HG03103 (cell line): ENCODE data around the gene HK2.
"Not testable (repeated sequence)": the region's sequence is repeated elsewhere in the genome, so short reads cannot be mapped to it uniquely, and the experiment has no call there.

Source experiments
- ATAC-seq: cut with Tn5 transposase; IDR thresholded peaks from one replicate; pipeline ENCODE4 v1.9.1; 2021; ENCODE audit warnings: low read depth; ENCODE audit not compliant: unreplicated experiment

Gene HK2

DNA sequence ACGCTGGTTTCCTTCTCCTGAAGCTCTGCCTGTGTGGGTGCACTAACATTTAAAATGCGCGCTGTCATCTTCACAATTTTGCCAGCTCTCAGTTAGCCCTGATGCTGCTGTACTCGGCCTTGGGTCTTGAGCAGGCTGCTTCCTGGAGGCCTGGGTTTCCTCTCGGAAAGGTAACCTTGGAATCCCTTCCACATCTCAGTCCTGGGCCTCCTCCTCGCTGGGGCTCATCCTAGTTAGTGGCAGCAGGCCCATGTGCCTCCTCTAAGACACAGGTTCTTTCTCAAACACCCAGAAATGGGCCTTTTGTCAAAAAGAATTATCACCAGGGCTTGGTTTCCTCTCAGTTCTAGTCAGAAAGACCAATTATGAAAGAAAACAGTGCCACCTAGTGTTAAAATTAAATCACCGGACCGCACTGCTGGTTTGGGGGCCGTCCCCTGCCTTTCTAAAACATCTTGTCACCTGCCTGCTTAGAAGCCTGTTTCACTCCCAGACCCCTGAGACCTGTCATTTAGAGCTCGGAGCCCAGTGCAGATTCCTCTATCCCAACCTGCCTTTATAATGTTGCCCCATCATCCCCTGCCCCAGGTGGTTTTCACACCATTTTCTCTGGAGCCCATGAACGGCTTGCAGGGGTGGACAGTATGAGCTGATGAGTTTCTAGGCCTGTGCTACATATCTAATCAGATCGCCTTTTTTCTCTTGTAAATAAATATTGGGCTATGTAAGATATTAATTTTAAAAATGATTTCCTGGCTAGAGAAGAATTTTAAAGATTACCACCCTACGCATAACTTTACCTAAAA, 42.4 kb downstream of the HK2 start:
- ATAC-seq = no peak

DNA sequence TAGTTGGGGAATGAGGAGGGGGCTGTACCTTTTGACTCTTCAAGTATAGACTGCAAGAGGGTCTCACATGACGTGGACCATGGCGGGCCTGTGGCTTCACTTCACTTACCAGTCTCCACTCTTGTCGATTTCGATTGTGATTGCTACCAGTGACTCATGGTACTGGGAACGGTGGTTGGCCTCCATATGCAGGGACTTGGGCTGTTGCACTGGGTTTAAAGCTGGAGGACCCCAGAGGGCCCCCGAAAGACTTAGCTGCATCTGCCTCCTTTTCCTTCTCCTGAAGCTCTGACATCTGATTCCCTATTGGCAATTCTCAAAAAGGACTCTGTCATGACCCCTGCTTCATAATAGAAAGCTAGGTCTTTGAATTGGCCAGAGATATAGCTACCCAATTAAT, 43.4 kb downstream of the HK2 start:
- no peak for ATAC-seq

DNA sequence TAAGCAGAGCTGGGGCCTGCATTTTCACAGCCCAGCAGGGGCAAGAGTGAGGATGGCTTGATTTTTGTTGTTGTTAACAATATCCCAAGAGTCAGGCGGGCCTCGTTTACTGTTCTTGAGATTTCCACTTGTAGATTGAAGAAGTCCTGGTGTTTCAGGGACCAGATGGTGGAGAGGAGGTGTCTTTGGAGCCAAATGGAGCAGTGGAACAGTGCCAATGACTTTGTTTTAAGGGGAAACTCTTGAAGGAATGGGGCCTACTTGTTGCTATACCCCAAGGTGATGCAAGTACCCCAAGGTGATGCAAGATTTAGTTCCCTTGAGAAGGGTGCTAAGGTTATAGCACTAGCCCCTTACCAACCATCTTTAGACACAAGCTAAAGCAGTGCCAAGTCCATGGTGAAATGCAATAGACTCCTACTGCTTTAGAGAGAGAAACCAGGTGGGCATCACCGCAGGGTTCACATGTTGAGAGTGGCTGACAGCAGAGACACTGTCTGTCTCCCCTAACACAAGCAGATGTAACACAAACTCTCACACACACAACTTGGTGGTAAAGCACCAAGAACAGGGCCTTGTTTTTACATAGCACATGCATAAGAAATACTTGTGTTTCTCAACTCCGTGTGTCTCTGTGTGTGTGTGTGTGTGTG, 44.0 kb downstream of the HK2 start:
- no peak for ATAC-seq

DNA sequence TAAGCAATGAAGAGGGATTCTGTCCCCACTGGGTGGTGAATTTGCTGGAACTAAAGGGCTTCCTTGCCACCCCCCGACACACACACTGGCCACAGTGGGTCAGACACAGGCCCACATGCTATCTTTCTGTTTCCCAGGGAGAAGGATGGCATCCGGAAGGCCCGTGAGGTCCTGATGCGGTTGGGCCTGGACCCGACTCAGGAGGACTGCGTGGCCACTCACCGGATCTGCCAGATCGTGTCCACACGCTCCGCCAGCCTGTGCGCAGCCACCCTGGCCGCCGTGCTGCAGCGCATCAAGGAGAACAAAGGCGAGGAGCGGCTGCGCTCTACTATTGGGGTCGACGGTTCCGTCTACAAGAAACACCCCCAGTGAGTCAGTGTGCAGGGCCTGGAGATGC, 44.6 kb downstream of the HK2 start:
- no peak for ATAC-seq

DNA sequence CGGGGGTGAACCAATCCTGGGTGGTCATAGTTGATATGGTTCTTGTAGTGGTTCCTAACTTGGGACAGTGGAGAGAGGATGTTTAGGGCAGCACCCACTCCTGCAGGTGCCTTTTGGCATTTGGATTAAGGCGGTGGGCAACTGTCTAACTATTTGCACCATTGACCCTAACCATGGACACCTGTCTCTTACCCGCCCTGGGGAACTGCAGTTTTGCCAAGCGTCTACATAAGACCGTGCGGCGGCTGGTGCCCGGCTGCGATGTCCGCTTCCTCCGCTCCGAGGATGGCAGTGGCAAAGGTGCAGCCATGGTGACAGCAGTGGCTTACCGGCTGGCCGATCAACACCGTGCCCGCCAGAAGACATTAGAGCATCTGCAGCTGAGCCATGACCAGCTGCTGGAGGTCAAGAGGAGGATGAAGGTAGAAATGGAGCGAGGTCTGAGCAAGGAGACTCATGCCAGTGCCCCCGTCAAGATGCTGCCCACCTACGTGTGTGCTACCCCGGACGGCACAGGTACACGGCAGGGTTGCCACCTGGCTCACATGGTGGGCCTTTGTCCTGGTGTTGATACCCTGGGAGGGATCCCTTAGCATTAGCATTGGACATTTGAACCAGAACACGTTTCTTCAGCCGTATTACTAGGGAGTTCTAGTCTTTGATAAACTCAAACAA, 46.3 kb downstream of the HK2 start:
- no peak for ATAC-seq

DNA sequence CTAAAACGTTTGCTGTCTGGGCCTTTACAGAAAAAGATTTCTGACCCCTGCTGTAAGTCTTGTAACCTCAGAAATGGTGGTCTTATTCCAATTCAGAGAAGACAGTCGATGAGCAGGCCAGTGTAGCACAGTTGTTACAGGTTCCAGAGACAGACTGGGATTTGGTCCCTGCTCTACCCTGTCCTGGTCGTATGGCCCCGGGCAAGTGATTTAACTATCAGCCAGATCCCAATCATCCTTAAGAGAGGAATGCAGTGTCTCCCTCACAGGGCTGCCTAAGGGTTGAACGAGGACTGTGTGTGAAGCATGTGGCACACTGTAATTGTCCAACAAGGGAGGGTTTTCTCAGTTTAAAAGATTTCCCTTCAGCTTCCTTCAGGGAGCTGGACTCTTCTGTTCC, 47.2 kb downstream of the HK2 start:
- ATAC-seq = no peak

DNA sequence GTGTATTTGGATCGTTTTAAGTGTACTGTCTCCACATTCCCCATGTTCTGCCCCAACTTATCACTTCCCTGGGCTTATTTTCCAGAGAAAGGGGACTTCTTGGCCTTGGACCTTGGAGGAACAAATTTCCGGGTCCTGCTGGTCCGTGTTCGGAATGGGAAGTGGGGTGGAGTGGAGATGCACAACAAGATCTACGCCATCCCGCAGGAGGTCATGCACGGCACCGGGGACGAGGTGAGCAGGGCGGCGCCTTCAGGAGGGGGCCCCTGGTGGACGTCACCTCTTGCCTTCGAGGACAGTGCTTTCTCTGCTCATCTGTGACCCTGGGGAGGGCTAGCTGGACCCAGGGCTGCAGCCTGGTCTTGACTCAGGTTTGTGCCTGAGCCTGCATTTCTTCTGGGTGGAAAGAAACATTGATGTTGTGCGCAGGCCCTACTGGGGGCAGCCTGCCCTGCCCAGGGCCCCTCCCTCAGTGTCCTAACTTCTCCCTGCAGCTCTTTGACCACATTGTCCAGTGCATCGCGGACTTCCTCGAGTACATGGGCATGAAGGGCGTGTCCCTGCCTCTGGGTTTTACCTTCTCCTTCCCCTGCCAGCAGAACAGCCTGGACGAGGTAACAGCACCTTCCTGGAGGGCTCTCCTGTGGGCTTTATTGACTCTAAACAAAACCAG, 47.8 kb downstream of the HK2 start:
- no peak for ATAC-seq

DNA sequence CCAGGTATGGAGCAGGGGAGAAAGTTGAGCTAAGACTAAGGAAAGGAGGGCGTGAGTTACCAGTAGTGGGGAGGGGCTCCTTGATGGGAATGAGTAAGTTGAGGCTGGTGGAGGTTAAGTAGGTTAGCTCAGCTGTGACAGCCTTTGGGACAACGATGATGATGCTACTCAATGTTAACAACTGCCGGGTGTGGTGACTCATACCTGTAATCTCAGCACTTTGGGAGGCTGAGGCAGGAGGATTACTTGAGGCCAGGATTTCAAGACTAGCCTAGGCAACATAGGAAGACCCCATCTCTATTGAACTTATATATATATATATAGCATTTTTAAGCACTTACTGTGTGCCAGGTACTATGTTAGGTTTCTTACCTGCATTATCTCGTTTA, 48.4 kb downstream of the HK2 start:
- no peak for ATAC-seq

DNA sequence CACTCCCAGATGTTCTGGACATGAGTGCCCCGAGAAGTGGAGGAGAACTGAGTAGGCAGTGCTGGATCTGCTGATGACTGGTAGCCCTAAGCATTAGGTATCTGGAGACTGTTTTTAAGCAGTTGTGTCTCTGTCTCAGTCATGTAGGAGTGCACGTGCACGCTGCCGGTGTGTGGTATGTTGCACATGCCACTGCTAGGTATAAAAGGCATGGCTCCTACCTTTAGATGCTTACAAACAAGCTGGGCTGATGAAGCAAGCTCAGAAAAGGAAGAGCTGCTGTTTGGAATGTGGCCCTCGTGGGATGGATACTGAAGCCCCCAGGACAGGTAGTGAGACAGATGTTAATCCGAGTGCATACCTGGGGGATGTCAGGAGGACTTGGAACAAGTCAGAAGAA, 49.1 kb downstream of the HK2 start:
- no peak for ATAC-seq

DNA sequence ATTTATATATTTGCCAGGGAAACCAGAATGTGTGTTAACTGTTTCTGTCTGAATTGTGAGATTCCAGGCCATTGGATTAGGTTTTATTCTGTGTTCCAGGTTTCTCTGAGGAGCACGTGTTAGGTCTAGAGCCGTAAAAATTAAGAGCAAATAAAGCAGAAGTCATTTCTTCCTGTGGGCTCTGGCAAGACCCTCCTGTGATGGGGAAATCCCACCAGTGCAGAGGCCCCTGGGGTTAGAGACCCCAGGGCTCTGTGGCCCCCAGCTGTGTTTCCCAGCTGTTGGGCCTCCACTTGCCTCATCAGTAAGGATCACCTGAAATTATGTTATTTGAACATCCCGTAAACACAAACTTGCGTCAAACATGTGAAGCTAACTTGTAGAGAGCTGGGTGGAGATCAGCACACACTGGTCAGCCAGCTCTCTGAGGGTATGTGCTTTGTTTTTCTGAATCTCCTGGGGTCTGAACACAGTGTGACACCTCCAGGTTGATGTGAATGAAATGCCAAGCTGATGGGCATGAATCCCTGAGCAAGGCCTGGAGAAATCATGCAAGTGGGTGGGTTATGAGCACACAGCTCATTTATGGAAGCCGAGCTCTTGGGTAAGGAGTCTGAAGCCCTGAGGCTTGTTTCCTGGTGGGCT, 50.3 kb downstream of the HK2 start:
- no peak for ATAC-seq

DNA sequence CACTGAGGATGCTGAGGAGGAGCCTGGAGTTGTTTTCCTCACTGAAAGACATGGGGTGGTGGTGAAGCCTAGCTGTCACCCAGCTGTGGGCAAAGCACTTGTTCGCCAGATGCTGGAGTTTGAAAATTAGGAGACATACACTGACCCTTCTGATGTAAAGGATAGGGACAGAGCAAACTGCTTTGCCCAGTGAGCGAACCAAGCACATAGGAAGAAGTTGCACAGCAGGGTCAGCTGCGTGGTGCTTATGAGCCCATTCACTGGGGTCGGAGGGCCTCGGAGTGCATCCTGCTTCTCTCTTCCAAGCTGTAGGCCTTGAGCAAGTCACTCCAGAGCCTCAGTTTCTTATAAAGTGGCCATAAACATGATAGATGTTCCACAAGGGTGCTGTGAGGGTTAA, 50.9 kb downstream of the HK2 start:
- no peak for ATAC-seq

DNA sequence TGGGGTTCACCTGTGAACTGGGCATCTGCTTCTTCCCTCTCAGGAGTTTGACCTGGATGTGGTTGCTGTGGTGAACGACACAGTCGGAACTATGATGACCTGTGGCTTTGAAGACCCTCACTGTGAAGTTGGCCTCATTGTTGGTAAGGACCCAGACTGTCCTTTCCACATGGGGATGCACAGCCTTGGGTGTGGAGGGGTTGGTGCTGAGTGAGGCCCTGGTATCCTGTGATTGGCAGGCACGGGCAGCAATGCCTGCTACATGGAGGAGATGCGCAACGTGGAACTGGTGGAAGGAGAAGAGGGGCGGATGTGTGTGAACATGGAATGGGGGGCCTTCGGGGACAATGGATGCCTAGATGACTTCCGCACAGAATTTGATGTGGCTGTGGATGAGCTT, 52.3 kb downstream of the HK2 start:
- ATAC-seq = no peak

DNA sequence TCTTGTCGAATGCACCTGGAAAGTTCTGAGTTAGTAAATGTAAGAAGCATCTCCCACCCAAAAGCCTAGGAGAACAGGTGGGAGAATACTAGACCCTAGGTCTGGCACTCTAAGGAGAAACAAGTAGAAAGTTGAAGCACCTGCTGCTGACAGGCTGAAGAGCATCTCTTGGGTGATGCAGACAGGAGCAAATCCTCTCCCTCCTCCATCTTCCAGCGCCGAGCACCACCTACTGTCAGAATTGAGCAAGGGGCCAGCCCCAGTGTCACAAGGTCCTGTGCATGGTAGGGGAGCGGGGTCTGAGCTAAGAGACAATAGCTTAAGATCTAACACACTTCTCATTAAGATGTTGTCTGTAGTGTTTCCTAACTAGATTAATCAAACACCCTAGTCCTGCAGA, 52.9 kb downstream of the HK2 start:
- no peak for ATAC-seq

DNA sequence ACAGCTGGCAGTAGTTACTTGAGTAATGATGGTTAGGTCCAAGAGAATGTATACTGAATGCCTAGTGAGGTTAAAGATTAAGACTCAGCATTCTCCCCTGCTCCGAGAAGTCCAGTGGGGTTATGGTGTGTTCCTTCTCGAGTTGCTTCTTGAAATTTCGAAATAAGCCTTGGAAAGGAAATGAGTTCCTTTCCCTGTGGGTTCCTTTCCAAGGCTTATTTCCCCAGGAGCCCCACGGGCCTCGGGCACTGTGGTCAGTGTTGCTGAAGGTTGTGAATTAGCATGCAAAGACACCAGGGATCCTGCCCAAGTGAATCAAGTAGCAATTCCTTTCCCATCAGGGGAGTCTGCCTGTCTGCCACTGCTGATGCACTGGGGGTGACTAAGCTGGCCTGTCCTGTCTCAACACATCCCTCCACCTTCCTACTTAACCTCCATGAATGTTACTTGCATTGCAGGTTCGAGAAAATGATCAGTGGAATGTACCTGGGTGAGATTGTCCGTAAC, 53.6 kb downstream of the HK2 start:
- ATAC-seq = no peak

DNA sequence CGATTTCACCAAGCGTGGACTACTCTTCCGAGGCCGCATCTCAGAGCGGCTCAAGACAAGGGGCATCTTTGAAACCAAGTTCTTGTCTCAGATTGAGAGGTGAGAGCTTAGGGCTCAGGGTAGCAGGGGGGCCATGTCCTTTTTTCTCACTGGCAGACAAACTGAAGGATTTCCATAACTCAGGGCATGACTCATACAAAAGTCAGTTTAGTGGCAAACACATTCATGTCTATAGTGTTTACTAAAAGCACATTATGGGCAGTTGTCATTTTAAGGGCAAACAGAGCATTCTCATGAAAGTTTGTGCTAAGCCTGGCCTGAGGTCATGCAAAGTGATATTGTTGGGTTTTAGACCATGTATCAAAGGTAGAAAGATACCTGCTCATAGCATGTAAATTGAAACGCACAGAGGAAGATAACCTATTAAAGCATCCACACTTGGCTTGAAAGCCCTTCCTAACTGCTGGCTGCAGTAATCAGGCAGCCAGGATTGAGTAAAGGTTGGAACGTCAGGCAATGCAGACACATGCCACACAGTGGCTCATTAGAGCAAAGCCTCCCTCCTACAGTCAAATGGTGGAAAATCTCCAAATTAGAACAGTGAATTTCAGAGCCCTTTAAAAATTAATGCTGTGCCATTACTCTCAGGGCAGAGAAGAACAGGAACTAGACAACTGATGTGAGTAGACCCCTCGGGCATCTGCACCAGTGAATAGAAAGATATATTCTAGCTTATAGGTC, 54.2 kb downstream of the HK2 start:
- no peak for ATAC-seq

DNA sequence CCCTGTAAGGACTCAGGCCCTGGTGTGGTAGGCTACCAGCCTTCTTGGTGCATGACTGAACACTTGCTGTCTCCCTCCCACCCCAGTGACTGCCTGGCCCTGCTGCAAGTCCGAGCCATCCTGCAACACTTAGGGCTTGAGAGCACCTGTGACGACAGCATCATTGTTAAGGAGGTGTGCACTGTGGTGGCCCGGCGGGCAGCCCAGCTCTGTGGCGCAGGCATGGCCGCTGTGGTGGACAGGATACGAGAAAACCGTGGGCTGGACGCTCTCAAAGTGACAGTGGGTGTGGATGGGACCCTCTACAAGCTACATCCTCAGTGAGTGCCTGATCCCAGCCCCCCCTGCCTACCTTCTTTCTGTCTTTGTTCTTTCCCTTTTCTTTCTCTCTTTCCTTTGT, 55.2 kb downstream of the HK2 start:
- no peak for ATAC-seq

DNA sequence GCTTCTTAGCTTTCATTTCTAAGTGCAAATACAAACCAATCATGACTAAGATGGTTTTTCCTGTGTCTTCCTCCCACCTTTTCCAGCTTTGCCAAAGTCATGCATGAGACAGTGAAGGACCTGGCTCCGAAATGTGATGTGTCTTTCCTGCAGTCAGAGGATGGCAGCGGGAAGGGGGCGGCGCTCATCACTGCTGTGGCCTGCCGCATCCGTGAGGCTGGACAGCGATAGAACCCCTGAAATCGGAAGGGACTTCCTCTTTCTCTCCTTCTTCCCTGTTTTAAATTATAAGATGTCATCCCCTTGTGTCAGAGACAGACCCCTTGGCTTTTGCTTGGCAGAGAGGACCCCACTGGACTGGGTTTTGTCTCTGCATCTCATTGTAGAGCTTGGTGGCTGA, 56.8 kb downstream of the HK2 start:
- no peak for ATAC-seq

DNA sequence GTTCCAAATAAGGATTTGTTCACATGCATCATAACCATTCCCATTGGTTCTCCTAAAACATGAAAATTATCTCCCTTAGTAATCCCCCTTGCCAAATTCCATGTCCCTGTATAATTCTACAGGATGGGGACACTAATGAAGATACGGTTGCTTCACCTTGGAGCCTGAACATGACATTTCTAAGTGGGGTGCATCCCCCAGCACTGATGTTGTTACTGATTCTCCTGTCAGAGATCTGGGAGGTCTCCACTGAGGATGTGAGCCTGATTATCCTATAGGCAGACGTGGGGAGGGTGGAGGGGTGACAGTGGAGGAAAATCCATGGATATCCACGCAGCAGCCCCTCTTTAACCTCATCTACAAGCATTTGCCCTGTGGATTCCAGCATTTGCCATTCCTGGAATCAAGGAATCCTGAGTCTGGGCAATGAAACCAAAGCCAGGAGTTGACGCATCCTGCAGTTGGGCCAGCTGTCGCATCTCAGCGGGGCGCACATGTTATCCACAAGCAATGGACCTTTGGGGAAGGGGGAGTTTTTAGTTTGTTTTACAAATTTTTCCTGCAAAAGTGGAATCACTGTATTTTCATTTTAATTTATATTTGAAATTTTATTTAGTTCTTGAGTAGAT, 57.3 kb downstream of the HK2 start:
- no peak for ATAC-seq

DNA sequence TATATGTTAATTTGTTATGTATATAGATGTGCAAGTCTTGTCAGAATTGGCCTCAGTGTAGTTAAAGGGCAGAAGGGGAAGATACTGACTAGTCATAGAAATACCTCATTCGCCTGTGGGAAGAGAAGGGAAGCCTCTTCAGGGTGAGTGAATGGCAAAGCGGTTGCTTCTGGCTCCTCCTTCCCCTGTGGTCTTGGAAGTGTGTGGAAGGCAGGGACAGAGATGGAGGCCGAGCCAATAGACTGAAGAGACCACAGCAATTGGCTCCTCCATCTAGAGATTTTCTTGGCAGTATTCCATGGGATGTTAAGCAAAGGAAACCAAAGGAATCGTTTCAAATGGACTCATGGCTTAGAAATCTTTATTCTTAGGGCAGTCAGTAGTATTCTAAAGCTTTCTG, 57.9 kb downstream of the HK2 start:
- not testable (repeated sequence) for ATAC-seq

DNA sequence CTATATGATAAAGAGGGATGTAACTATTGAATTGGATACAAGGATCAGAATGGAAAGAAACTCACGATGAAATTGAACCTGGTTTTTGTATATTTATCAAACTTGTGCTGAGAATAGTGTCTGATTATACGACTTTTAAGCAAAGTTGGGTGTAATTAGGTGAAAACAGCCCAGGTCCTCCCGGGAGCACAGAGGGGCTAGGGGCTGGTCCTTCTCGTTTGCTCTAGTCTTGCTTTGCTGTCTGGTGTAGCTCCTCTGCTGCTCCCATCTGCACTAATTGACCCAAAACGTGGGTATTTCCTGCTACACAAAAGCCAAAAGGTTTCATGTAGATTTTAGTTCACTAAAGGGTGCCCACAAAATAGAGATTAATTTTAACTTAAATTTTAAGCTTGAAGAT, 58.7 kb downstream of the HK2 start:
- no peak for ATAC-seq
